DND-41 (cell line): ENCODE data around the gene CLVS2.
A peak's percentile ranks its signal among the peaks of the same experiment; 100 is the strongest.

ENCODE experiments used
- ATAC-seq: fragments of 200-7000 bp; cut with Tn5 transposase; 3 replicates; pipeline ENCODE4 v1.9.1; 2021; ENCODE audit warnings: low read depth; ENCODE audit not compliant: insufficient read depth
- DNase-seq: peaks from one replicate; pipeline ENCODE4 v3.0.0-alpha.2; 2020
- H2AFZ ChIP-seq: 2 replicates; pipeline ENCODE4 v1.6.0; 2012; ENCODE audit warnings: low read depth, low read length
- H3K27ac ChIP-seq: 2 replicates; pipeline ENCODE4 v1.5.1; 2012; ENCODE audit warnings: low read length, inconsistent platforms
- H3K27me3 ChIP-seq: fragments of 200-600 bp; sonication (generic); 2 replicates; pipeline ENCODE4 v1.6.0; 2012; ENCODE audit warnings: low read length, mild to moderate bottlenecking, inconsistent platforms; ENCODE audit not compliant: insufficient read depth, poor library complexity
- H3K36me3 ChIP-seq: 2 replicates; pipeline ENCODE4 v1.5.1; 2012; ENCODE audit warnings: low read length, inconsistent platforms; ENCODE audit not compliant: insufficient read depth
- H3K4me1 ChIP-seq: 2 replicates; pipeline ENCODE4 v1.5.1; 2012; ENCODE audit warnings: mild to moderate bottlenecking, low read length; ENCODE audit not compliant: insufficient read depth
- H3K4me2 ChIP-seq: 2 replicates; pipeline ENCODE4 v1.6.0; 2012; ENCODE audit warnings: mild to moderate bottlenecking, moderate library complexity, low read length, inconsistent platforms; ENCODE audit not compliant: insufficient read depth
- H3K4me3 ChIP-seq, 2 experiments: fragments of 200-600 bp in 1 of 2; shearing (Covaris generic) in 1 of 2; 2 replicates each; pipeline ENCODE4 v1.5.1; 2012 to 2016; ENCODE audit warnings: inconsistent platforms in 2 of 2, low read length in 2 of 2, mild to moderate bottlenecking in 2 of 2, low read depth in 1 of 2, moderate library complexity in 1 of 2
- H3K79me2 ChIP-seq: 2 replicates; pipeline ENCODE4 v1.6.0; 2012; ENCODE audit warnings: low read length, inconsistent platforms; ENCODE audit not compliant: insufficient read depth
- H3K9ac ChIP-seq: 2 replicates; pipeline ENCODE4 v1.6.0; 2012; ENCODE audit warnings: low read depth, mild to moderate bottlenecking, inconsistent platforms, low read length, moderate library complexity
- H3K9me3 ChIP-seq: 2 replicates; pipeline ENCODE4 v1.5.1; 2012; ENCODE audit warnings: low read length, moderate library complexity, mild to moderate bottlenecking, inconsistent platforms; ENCODE audit not compliant: insufficient read depth, severe bottlenecking
- H4K20me1 ChIP-seq: 2 replicates; pipeline ENCODE4 v1.6.0; 2012; ENCODE audit warnings: low read length; ENCODE audit not compliant: insufficient read depth
- EZH2 ChIP-seq: IDR thresholded peaks from 3 replicates; pipeline ENCODE4 v1.6.1; 2012; ENCODE audit warnings: borderline replicate concordance, low read depth, mild to moderate bottlenecking, moderate library complexity, low read length, inconsistent platforms; ENCODE audit not compliant: severe bottlenecking
- TF ChIP-seq, protein P1 (sequence below): IDR thresholded peaks from 2 replicates; pipeline ENCODE4 v1.5.1; 2012; ENCODE audit warnings: borderline replicate concordance, low read length, moderate library complexity, mild to moderate bottlenecking; ENCODE audit not compliant: poor library complexity, severe bottlenecking; ENCODE audit errors: extremely low read depth

CLVS2 gene

DNA sequence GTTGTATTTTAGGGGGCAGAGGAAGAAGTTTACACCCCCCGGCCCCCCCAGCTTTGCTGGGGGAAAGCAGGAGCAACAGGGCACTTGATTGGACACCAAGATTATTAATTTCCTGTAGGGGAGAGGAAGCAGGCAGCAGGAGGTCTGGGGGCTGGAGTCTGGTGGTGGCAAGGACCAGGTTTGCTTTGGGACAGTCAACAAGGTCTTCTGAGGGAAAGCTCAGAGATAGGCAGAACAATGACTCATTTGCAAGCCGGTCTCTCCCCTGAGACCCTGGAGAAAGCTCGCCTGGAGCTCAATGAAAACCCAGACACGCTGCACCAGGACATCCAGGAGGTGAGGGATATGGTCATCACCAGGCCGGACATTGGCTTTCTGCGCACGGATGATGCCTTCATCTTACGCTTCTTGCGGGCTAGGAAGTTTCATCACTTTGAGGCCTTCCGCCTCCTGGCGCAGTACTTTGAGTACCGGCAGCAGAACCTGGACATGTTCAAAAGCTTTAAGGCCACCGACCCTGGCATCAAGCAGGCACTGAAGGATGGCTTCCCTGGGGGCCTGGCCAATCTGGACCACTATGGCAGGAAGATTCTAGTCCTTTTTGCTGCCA, 1.6 kb downstream of the CLVS2 start:
- Histone ChIP-seq H3K4me1 (peaks cover 48% of the 10 kb centered on the region), H3K27me3 (no peaks in the 10 kb centered on the region), H3K9ac (peak overlapping the region; percentile 46), H2AFZ (peak overlapping the region; percentile 51), H3K4me3 (peak overlapping the region in 1 of 2 experiments; percentile 39; a peak in 2 of 4 replicates), H4K20me1 (no peaks in the 10 kb centered on the region), H3K27ac (peak overlapping the region; percentile 71), H3K4me2 (peak overlapping the region; percentile 51), H3K9me3 (peaks cover 2% of the 10 kb centered on the region), H3K36me3 (no peaks in the 10 kb centered on the region), H3K79me2 (no peaks in the 10 kb centered on the region; the same call in 1 of the 2 replicates)
- TF ChIP-seq EZH2 = no peak
- TF ChIP-seq, protein P1, sequence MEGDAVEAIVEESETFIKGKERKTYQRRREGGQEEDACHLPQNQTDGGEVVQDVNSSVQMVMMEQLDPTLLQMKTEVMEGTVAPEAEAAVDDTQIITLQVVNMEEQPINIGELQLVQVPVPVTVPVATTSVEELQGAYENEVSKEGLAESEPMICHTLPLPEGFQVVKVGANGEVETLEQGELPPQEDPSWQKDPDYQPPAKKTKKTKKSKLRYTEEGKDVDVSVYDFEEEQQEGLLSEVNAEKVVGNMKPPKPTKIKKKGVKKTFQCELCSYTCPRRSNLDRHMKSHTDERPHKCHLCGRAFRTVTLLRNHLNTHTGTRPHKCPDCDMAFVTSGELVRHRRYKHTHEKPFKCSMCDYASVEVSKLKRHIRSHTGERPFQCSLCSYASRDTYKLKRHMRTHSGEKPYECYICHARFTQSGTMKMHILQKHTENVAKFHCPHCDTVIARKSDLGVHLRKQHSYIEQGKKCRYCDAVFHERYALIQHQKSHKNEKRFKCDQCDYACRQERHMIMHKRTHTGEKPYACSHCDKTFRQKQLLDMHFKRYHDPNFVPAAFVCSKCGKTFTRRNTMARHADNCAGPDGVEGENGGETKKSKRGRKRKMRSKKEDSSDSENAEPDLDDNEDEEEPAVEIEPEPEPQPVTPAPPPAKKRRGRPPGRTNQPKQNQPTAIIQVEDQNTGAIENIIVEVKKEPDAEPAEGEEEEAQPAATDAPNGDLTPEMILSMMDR = no peak
- DNase-seq (no peak), ATAC-seq (no peak)

DNA sequence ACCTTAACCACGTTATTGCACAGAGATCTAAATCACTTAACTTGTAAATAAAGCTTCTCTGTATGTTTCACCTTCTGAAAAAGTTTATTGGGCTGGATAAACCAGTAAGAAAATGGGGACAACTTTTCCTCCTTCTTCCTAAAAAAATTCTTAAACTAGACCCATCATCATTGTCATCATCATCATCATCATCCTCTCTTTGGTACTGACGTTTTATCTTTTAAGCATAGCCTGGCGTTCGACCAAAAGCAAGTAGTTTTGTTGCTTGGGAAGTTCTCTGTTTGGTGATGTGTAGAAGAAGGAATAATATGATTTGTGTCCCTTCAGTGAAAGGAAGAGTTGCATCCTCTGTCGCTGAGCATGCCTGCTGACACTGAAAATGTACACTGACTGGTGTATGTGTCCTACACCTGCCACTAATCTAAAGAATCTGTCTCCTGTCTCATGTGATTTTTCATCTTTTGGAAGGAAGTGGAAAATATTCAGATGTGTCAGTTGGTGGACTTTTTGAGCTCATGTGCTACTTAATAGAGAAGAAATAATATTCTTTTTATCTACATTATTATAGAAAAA, 2.5 kb downstream of the CLVS2 start:
- Histone ChIP-seq H3K27ac (peak overlapping the region; percentile 71), H3K27me3 (no peaks in the 10 kb centered on the region), H3K9me3 (peaks cover 2% of the 10 kb centered on the region), H4K20me1 (no peaks in the 10 kb centered on the region), H2AFZ (peak overlapping the region; percentile 51; the same call in 1 of the 2 replicates), H3K9ac (peak overlapping the region; percentile 46), H3K4me1 (peaks cover 42% of the 10 kb centered on the region), H3K4me3 (peak overlapping the region in 1 of 2 experiments; percentile 39; a peak in 2 of 4 replicates), H3K36me3 (no peaks in the 10 kb centered on the region), H3K4me2 (peak overlapping the region; percentile 51), H3K79me2 (no peaks in the 10 kb centered on the region; the same call in 1 of the 2 replicates)
- TF ChIP-seq EZH2 = no peak
- TF ChIP-seq, protein P1 = no peak
- DNase-seq = no peak
- ATAC-seq = peak; percentile 72

DNA sequence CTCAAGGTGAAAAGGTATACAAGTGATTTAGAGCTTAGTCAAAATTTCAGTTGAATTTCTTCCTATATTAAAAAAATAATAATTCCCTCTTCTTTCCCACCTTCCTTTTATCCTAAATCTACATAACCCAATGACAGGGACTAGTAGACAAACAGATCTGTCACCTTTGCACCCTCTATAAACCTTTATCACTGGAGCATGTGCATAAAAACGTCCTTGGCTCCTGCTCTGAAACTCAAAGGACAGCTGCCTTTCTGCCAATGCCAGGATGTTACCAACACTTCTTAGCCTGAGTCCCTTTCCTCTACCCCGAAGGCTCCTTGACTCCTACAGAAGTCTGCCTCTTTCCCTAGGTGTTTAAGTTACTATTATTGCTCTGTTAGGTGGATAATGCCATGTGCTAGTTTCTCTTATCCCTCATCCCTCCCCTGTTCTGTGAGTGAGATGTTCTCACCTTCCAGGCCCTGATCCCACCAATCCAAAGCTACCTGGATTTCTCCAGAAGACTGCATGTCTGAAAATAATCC, 4.3 kb downstream of the CLVS2 start:
- no peak for TF ChIP-seq EZH2
- TF ChIP-seq, protein P1 = no peak
- DNase-seq (no peak), ATAC-seq (no peak)
- Histone ChIP-seq H3K9me3 (peaks cover 2% of the 10 kb centered on the region), H3K36me3 (no peaks in the 10 kb centered on the region), H4K20me1 (no peaks in the 10 kb centered on the region), H3K4me1 (peaks cover 40% of the 10 kb centered on the region), H3K9ac (peak overlapping the region; percentile 19; the same call in 1 of the 2 replicates), H2AFZ (peak overlapping the region; percentile 58; the same call in 1 of the 2 replicates), H3K27me3 (no peaks in the 10 kb centered on the region), H3K4me2 (peak overlapping the region; percentile 51; the same call in 1 of the 2 replicates), H3K4me3 (peak overlapping the region in 1 of 2 experiments; percentile 11; a peak in 1 of 4 replicates), H3K27ac (peak overlapping the region; percentile 58), H3K79me2 (no peaks in the 10 kb centered on the region; the same call in 1 of the 2 replicates)
